Thoracic aorta (tissue), 2 donors: Measurements from ENCODE around the gene TECR. TPM values are rescaled to one million over a fixed set of nuclear protein-coding genes. Genes with fewer than 3 reads are reported as not detected.

Experiments used
- ATAC-seq: fragments of 150-250 bp; one replicate; pipeline ENCODE4 v1.8.0; 2017; ENCODE audit warnings: low read depth; ENCODE audit not compliant: insufficient number of reproducible peaks, low FRiP score
- DNase-seq: peaks from one replicate; pipeline ENCODE4 v3.0.0-alpha.2; 2020; ENCODE audit warnings: low spot score
- H3K27ac ChIP-seq, 2 donors: fragments of 200-600 bp; sonication (generic); 1 replicate in 1 of 2; 2 replicates in 1 of 2; pipeline ENCODE4 v1.5.1; 2016; ENCODE audit warnings: mild to moderate bottlenecking in 2 of 2, moderate library complexity in 2 of 2
- H3K27me3 ChIP-seq: fragments of 200-600 bp; sonication (generic); replicated peaks from 2 replicates; pipeline ENCODE4 v1.6.0; 2016; ENCODE audit warnings: mild to moderate bottlenecking; ENCODE audit not compliant: insufficient read depth
- H3K36me3 ChIP-seq: fragments of 200-600 bp; sonication (generic); one replicate; pipeline ENCODE4 v1.5.1; 2016
- H3K4me1 ChIP-seq, 2 donors: fragments of 200-600 bp; sonication (generic); 1 replicate in 1 of 2; 2 replicates in 1 of 2; pipeline versions ENCODE4 v1.5.1 to v1.6.0; 2016; ENCODE audit warnings: low read depth in 2 of 2, mild to moderate bottlenecking in 1 of 2; ENCODE audit not compliant: control insufficient read depth in 1 of 2
- H3K4me3 ChIP-seq: fragments of 200-600 bp; sonication (generic); 2 replicates; pipeline ENCODE4 v1.5.1; 2016; ENCODE audit warnings: mild to moderate bottlenecking
- H3K9me3 ChIP-seq: fragments of 200-600 bp; sonication (generic); 2 replicates; pipeline ENCODE4 v1.5.1; 2016
- CTCF ChIP-seq: fragments of 200-600 bp; sonication (generic); IDR thresholded peaks from one replicate; pipeline ENCODE4 v1.5.1; 2019; ENCODE audit warnings: antibody characterized with exemption
- total RNA-seq, 2 donors: library from RNA; depleted of rRNA; stranded (reverse); fragments of >200 nt; gene quantifications; one replicate each; pipeline versions ENCODE4 v1.1.0 to v1.2.3, GENCODE V29; 2016

TECR gene
- total RNA-seq, 2 donors from 2014 or later = 35.6 to 37.6 TPM

- Histone ChIP-seq H3K27ac (no peak overlapping the region), H3K27me3 (no peaks in the 10 kb centered on the region), H3K36me3 (peaks cover 14% of the 10 kb centered on the region), H3K4me1 (peaks cover 12 to 37% of the 10 kb centered on the region in 2 donors), H3K4me3 (no peak overlapping the region), H3K9me3 (no peaks in the 10 kb centered on the region)
- ATAC-seq (no peak), DNase-seq (no peak)
- TF ChIP-seq CTCF = no peak
These were observed 36.6 kb downstream of the TECR start for GRCh38 chr19:14565765-14566711.

GRCh38 chr19:14566712-14567077 lies 37.3 kb downstream of the TECR start:
- H3K4me1 ChIP-seq = peaks cover 9 to 35% of the 10 kb centered on the region in 2 donors
- no peak overlapping the region for H3K4me3 ChIP-seq
- H3K27me3 ChIP-seq = no peaks in the 10 kb centered on the region
- ATAC-seq (no peak), DNase-seq (no peak)
- H3K36me3 ChIP-seq = peaks cover 14% of the 10 kb centered on the region
- TF ChIP-seq CTCF = no peak
- H3K27ac ChIP-seq = no peak overlapping the region
- H3K9me3 ChIP-seq = no peaks in the 10 kb centered on the region

- no peak for ATAC-seq
- no peaks in the 10 kb centered on the region for H3K27me3 ChIP-seq
- H3K36me3 ChIP-seq = peaks cover 14% of the 10 kb centered on the region
These were observed 37.7 kb downstream of the TECR start for GRCh38 chr19:14567079-14567478.

GRCh38 chr19:14570864-14571527 lies 41.6 kb downstream of the TECR start:
- ATAC-seq = no peak
- Histone ChIP-seq H3K4me3 (peak overlapping the region; percentile 100), H3K9me3 (no peaks in the 10 kb centered on the region), H3K36me3 (peaks cover 3% of the 10 kb centered on the region), H3K4me1 (peaks cover 13 to 24% of the 10 kb centered on the region in 2 donors), H3K27ac (peak overlapping the region in 1 of 2 donors; percentile 53), H3K27me3 (no peaks in the 10 kb centered on the region)
- DNase-seq = no peak
- no peak for TF ChIP-seq CTCF

More at GRCh38 chr19:14567079-14567478, 37.7 kb downstream of the TECR start:
- Histone ChIP-seq H3K27ac (no peak overlapping the region), H3K4me1 (peaks cover 10 to 32% of the 10 kb centered on the region in 2 donors), H3K4me3 (no peak overlapping the region), H3K9me3 (no peaks in the 10 kb centered on the region)
- DNase-seq = no peak
- no peak for TF ChIP-seq CTCF
